B cell (primary cell): Measurements from ENCODE around the gene TBX1.

ENCODE experiments used
- CTCF ChIP-seq: fragments of 200-600 bp; IDR thresholded peaks from one replicate; pipeline ENCODE4 v1.8.0; 2022; ENCODE audit warnings: antibody characterized with exemption, mild to moderate bottlenecking
- EZH2 ChIP-seq: IDR thresholded peaks from 2 replicates; pipeline ENCODE4 v1.6.1; 2012; ENCODE audit warnings: borderline replicate concordance, low read depth, mild to moderate bottlenecking, moderate library complexity, low read length; ENCODE audit not compliant: insufficient read depth, poor library complexity, severe bottlenecking

- TF ChIP-seq CTCF (no peak), EZH2 (no peak)
Observed at GRCh38 chr22:19764299-19764593, 3.7 kb downstream of the TBX1 start.
